ENCODE results near the gene MPIG6B.

The MPIG6B gene

DNA sequence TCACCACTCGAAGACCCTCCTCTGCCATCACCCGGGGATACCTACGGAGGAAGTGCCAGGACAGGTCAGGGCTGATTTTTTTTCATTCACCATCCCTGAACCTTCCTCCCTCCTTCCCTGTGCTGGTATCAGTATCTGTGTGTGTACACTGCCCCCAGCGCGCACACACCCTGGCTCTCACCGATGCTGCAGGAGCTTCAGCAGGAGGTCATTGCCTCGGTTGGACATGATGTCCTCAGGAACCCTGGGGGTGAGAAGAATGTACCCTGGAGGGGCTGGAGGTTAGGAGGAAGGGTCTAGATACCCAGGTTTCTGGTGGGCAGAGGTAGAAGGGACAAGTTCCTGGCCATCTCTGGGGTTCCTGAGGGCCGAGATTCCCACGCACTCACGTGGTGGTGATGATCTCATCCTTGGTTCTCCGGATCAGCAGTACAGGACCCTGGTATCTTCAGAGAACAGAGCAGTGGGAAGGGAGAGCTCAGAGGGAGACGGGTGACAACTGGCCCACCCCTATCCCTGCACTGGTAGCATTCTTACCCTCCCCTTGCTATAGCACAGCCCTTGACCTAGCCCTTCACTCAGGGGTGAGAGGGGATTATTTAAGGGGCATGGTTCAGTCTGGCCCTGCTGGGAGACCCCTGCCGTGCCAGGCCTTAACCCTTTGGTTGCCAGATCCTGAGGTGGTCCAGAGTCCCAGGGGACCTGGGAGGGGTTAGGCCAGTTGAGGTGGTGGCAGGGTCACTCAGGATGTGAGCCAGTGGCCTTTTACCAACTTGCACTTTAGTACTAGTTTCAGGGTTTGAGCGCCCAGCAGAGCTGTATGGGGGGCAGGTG is 35.1 kb upstream of the MPIG6B start:
- H3K9me3 ChIP-seq (ENCODE audit: control insufficient read depth, low read length): no peaks in the 10 kb centered on the region
- peaks cover 9% of the 10 kb centered on the region for H3K4me1 ChIP-seq (ENCODE audit: control insufficient read depth, insufficient read depth, low read length)
- H3K36me3 ChIP-seq (ENCODE audit: control insufficient read depth, insufficient read depth, low read length): peaks cover 21% of the 10 kb centered on the region
- 91 to 92% methylated on average over 14 of the region's 14 CpGs for WGBS, 2 experiments
- no peaks in the 10 kb centered on the region for H3K27me3 ChIP-seq (ENCODE audit: control insufficient read depth, insufficient read depth, low read length, poor library complexity, severe bottlenecking)
- H3K4me3 ChIP-seq (ENCODE audit: insufficient read depth, low read depth, low read length): no peak overlapping the region
- H3K27ac ChIP-seq (ENCODE audit: insufficient read depth, low read depth, low read length, poor library complexity, severe bottlenecking): no peak overlapping the region

DNA sequence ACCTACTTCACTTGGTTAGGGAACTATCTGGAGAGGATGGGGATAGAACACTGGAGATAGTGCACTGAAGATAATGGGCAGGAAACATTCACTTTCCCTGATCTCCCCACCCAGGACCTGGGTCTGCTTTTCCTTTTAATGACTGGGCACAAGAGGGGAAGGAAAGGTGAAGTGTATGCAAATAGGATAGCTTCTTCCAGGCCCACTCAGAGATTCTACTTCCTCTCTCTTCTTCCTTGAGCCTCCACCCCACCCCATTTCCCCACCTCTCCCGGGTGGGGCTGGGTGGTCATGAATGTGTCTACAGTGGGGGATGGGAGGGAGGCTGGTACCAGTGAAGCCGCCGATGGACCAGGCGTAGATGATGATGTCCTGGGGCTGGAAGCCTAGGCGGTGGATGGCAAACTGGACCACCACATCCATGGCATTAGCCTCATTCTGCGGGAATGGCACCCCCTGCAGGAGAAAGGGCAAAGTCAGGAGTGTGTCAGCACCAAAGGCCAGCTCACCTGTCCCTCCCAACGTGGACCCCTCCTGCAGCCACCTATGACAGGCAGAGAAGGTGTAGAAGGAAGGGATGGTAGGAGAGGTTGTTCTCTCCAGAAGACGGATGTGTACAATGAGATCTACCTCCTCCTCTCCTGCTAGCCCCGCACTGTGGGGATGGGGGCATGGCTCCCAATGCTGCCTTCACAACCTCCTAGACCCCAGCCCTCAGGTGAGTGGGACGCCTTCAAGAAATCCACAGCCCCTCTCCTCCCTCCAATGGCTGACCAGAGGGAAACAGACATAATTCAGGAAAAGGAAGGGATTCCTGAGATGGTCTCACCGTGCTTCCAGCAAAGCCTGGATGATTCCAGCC is 33.7 kb upstream of the MPIG6B start:
- H3K9me3 ChIP-seq (ENCODE audit: control insufficient read depth, low read length): no peaks in the 10 kb centered on the region
- no peaks in the 10 kb centered on the region for H3K27me3 ChIP-seq (ENCODE audit: control insufficient read depth, insufficient read depth, low read length, poor library complexity, severe bottlenecking)
- 84 to 88% methylated on average over 10 to 11 of the region's 11 CpGs for WGBS, 2 experiments
- H3K4me1 ChIP-seq (ENCODE audit: control insufficient read depth, insufficient read depth, low read length): no peaks in the 10 kb centered on the region
- H3K27ac ChIP-seq (ENCODE audit: insufficient read depth, low read depth, low read length, poor library complexity, severe bottlenecking): no peak overlapping the region
- H3K4me3 ChIP-seq (ENCODE audit: insufficient read depth, low read depth, low read length): no peak overlapping the region
- peaks cover 23% of the 10 kb centered on the region for H3K36me3 ChIP-seq (ENCODE audit: control insufficient read depth, insufficient read depth, low read length)

DNA sequence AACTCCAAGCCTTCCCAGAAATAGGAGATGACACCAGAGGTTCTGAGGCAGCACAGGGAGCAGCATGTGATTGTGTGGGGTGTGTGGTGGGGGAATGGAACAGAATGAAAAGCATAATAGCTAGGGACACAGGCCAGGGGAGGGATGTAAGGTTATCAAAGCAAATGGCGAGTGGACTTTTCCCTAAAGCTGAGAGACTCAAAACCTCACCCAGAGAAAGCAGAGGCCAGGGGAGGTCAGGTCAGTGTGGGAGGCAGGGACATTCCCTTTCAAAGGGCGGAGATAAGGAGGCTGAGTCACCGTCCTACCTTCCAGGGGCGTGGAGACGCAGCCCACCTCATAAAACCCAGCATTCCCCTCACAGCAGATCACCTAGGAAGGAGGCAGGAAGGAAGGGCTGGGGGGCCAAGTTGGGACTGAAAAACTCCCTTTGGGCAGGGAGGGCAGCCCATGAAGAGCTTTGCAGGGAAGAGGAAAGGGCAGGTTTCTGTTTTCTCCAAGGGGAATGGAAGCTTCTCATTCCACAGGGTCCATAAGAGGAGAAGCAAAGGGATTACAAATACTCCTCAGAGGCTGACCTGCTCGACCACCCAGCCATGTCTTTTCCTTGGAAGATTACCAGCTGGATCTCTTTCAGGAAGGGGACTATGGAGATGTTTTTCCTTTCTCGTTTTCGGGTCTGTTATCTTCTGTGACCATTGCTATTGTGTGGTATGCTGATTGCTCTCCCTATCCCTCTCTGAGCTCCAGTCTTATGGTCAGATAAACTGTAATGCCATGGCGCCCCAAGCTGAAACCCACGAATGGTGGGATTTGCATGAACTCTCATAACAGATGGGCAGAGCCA is 32.7 kb upstream of the MPIG6B start:
- Histone ChIP-seq H3K4me3 (ENCODE audit: insufficient read depth, low read depth, low read length) (no peak overlapping the region), H3K9me3 (ENCODE audit: control insufficient read depth, low read length) (no peaks in the 10 kb centered on the region), H3K27ac (ENCODE audit: insufficient read depth, low read depth, low read length, poor library complexity, severe bottlenecking) (no peak overlapping the region), H3K4me1 (ENCODE audit: control insufficient read depth, insufficient read depth, low read length) (no peaks in the 10 kb centered on the region), H3K36me3 (ENCODE audit: control insufficient read depth, insufficient read depth, low read length) (peaks cover 30% of the 10 kb centered on the region), H3K27me3 (ENCODE audit: control insufficient read depth, insufficient read depth, low read length, poor library complexity, severe bottlenecking) (no peaks in the 10 kb centered on the region)
- WGBS, 2 experiments: 92 to 93% methylated on average over 8 to 10 of the region's 10 CpGs

DNA sequence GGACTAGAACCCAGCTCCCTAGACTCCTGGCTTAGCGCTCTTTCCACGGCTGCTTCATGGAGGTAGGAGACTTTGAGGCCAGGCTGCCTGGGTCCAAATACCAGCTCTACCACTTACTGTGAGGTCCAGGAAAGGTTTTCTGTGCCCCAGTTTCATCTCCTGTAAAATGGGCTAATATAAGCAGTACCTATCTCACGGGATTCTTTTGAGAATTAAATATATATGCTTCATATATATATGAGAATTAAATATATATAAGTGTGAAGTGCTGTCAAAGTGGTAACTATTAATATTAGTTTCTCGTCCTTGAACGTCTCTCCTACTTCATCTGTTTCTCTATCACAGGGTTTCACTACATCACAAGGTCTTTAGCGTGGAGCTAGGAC is 32.1 kb upstream of the MPIG6B start:
- Histone ChIP-seq H3K27ac (ENCODE audit: insufficient read depth, low read depth, low read length, poor library complexity, severe bottlenecking) (no peak overlapping the region), H3K4me3 (ENCODE audit: insufficient read depth, low read depth, low read length) (no peak overlapping the region), H3K27me3 (ENCODE audit: control insufficient read depth, insufficient read depth, low read length, poor library complexity, severe bottlenecking) (no peaks in the 10 kb centered on the region), H3K36me3 (ENCODE audit: control insufficient read depth, insufficient read depth, low read length) (peaks cover 30% of the 10 kb centered on the region), H3K9me3 (ENCODE audit: control insufficient read depth, low read length) (no peaks in the 10 kb centered on the region), H3K4me1 (ENCODE audit: control insufficient read depth, insufficient read depth, low read length) (no peaks in the 10 kb centered on the region)
- 96 to 100% methylated on average over 4 to 5 of the region's 6 CpGs for WGBS, 2 experiments

- WGBS, 2 experiments: 94 to 95% methylated on average over 12 of the region's 12 CpGs
- Histone ChIP-seq H3K9me3 (ENCODE audit: control insufficient read depth, low read length) (no peaks in the 10 kb centered on the region), H3K4me3 (ENCODE audit: insufficient read depth, low read depth, low read length) (no peak overlapping the region), H3K36me3 (ENCODE audit: control insufficient read depth, insufficient read depth, low read length) (peaks cover 25% of the 10 kb centered on the region), H3K27ac (ENCODE audit: insufficient read depth, low read depth, low read length, poor library complexity, severe bottlenecking) (no peak overlapping the region), H3K27me3 (ENCODE audit: control insufficient read depth, insufficient read depth, low read length, poor library complexity, severe bottlenecking) (no peaks in the 10 kb centered on the region), H3K4me1 (ENCODE audit: control insufficient read depth, insufficient read depth, low read length) (no peaks in the 10 kb centered on the region)
These were observed 31.5 kb upstream of the MPIG6B start for GRCh38 chr6:31691564-31692108.

DNA sequence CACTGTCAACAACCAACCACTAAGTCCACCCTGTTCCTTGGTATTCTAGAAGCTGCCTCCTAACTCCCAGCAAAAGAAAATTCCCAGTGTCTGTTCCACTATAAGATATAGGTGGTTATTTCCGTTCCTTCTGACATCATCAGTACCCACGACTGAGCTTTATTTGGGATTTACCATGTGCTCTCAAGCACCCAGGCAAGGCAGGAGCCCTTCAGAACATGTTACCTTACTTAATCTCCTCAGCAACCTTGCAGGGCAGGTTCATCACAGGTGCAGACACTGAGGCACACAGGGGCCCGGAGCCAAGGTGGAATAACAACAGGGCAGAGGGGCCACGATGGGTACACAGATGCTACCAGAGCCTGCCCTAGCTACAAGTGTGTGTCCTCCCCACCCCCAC is 30.8 kb upstream of the MPIG6B start:
- Histone ChIP-seq H3K4me3 (ENCODE audit: insufficient read depth, low read depth, low read length) (no peak overlapping the region), H3K9me3 (ENCODE audit: control insufficient read depth, low read length) (no peaks in the 10 kb centered on the region), H3K4me1 (ENCODE audit: control insufficient read depth, insufficient read depth, low read length) (no peaks in the 10 kb centered on the region), H3K27me3 (ENCODE audit: control insufficient read depth, insufficient read depth, low read length, poor library complexity, severe bottlenecking) (no peaks in the 10 kb centered on the region), H3K27ac (ENCODE audit: insufficient read depth, low read depth, low read length, poor library complexity, severe bottlenecking) (no peak overlapping the region), H3K36me3 (ENCODE audit: control insufficient read depth, insufficient read depth, low read length) (peaks cover 19% of the 10 kb centered on the region)
- 94 to 95% methylated on average over 4 of the region's 4 CpGs for WGBS, 2 experiments

DNA sequence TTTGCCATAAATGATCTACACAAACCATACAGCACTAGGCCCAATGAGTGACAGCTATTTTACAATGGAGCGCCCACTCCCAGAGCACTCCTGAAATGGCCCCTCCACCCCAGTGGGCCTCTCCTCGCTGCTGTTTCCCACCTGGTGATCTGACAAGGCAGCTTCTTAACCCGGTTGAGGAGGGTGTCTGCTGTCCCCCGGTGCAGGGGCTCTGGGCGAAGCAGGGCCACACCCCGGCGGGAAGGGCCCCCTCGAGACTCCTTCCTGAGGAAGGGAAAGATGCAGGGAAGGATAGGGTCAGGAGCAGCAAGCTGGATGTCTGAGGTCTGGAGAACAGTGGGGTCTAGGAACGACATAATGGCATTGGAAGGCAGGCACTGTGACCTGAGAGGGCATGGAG is 30.3 kb upstream of the MPIG6B start:
- Histone ChIP-seq H3K9me3 (ENCODE audit: control insufficient read depth, low read length) (no peaks in the 10 kb centered on the region), H3K36me3 (ENCODE audit: control insufficient read depth, insufficient read depth, low read length) (peaks cover 14% of the 10 kb centered on the region), H3K4me1 (ENCODE audit: control insufficient read depth, insufficient read depth, low read length) (no peaks in the 10 kb centered on the region), H3K27me3 (ENCODE audit: control insufficient read depth, insufficient read depth, low read length, poor library complexity, severe bottlenecking) (no peaks in the 10 kb centered on the region), H3K4me3 (ENCODE audit: insufficient read depth, low read depth, low read length) (no peak overlapping the region), H3K27ac (ENCODE audit: insufficient read depth, low read depth, low read length, poor library complexity, severe bottlenecking) (no peak overlapping the region)
- WGBS, 2 experiments: 94 to 96% methylated on average over 9 of the region's 9 CpGs

GRCh38 chr6:31693535-31693934 is 29.6 kb upstream of the MPIG6B start:
- H3K4me3 ChIP-seq (ENCODE audit: insufficient read depth, low read depth, low read length): no peak overlapping the region
- no peak overlapping the region for H3K27ac ChIP-seq (ENCODE audit: insufficient read depth, low read depth, low read length, poor library complexity, severe bottlenecking)
- H3K9me3 ChIP-seq (ENCODE audit: control insufficient read depth, low read length): no peaks in the 10 kb centered on the region
- no peaks in the 10 kb centered on the region for H3K4me1 ChIP-seq (ENCODE audit: control insufficient read depth, insufficient read depth, low read length)
- H3K36me3 ChIP-seq (ENCODE audit: control insufficient read depth, insufficient read depth, low read length): peaks cover 12% of the 10 kb centered on the region
- whole genome bisulfite sequencing, 2 experiments: 93 to 95% methylated on average over 6 of the region's 6 CpGs
- H3K27me3 ChIP-seq (ENCODE audit: control insufficient read depth, insufficient read depth, low read length, poor library complexity, severe bottlenecking): no peaks in the 10 kb centered on the region

DNA sequence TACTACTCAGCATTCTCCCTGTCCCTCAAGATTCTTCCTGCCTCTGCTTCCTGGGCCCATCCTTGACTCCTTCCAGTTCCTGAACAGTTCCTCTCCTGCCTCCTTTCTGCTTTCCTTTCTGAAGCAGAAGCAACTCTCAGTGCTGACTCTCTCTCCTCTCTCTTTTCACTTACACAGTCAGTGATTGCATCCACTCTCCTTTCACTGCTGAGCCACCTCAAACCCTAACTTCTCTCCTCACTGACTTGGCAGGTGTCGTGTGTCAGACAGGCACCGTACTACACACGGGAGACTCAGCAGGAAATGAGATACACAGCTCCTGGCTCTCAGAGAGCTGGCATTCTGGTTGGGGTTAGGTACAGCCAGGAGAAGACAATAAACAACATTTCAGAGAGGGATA is 25.6 kb upstream of the MPIG6B start:
- 87 to 93% methylated on average over 3 of the region's 3 CpGs for WGBS, 2 experiments
- Histone ChIP-seq H3K4me3 (ENCODE audit: insufficient read depth, low read depth, low read length) (no peak overlapping the region), H3K27me3 (ENCODE audit: control insufficient read depth, insufficient read depth, low read length, poor library complexity, severe bottlenecking) (no peaks in the 10 kb centered on the region), H3K27ac (ENCODE audit: insufficient read depth, low read depth, low read length, poor library complexity, severe bottlenecking) (no peak overlapping the region), H3K9me3 (ENCODE audit: control insufficient read depth, low read length) (no peaks in the 10 kb centered on the region), H3K36me3 (ENCODE audit: control insufficient read depth, insufficient read depth, low read length) (peaks cover 12% of the 10 kb centered on the region), H3K4me1 (ENCODE audit: control insufficient read depth, insufficient read depth, low read length) (peaks cover 9% of the 10 kb centered on the region)
